HG03039 (cell line): Measurements from ENCODE around the gene MYH7.

Experiments
- ATAC-seq: cut with Tn5 transposase; IDR thresholded peaks from one replicate; pipeline ENCODE4 v1.9.1; 2021; ENCODE audit warnings: mild to moderate bottlenecking, moderate library complexity; ENCODE audit not compliant: unreplicated experiment

Gene MYH7

GRCh38 chr14:23449314-23449713 is 13.9 kb upstream of the MYH7 start:
- no peak for ATAC-seq

- no peak for ATAC-seq
Observed at GRCh38 chr14:23447361-23448350, 12.2 kb upstream of the MYH7 start.

- ATAC-seq = no peak
Observed at GRCh38 chr14:23446291-23446851, 10.9 kb upstream of the MYH7 start.

GRCh38 chr14:23445773-23446172 is 10.3 kb upstream of the MYH7 start:
- ATAC-seq = no peak

GRCh38 chr14:23444314-23444713 is 8.9 kb upstream of the MYH7 start:
- ATAC-seq = no peak

GRCh38 chr14:23443881-23444280 is 8.4 kb upstream of the MYH7 start:
- no peak for ATAC-seq

GRCh38 chr14:23443411-23443812 is 8.0 kb upstream of the MYH7 start:
- ATAC-seq = no peak

GRCh38 chr14:23442721-23443356 is 7.4 kb upstream of the MYH7 start:
- ATAC-seq = no peak

GRCh38 chr14:23441076-23441475 is 5.6 kb upstream of the MYH7 start:
- ATAC-seq = no peak

- no peak for ATAC-seq
Observed at GRCh38 chr14:23439107-23439835, 3.8 kb upstream of the MYH7 start.

GRCh38 chr14:23438101-23438971 is 2.9 kb upstream of the MYH7 start:
- ATAC-seq = no peak

- ATAC-seq = no peak
Observed at GRCh38 chr14:23437133-23438100, 2.0 kb upstream of the MYH7 start.

- ATAC-seq = no peak
Observed at GRCh38 chr14:23436327-23437132, 1.1 kb upstream of the MYH7 start.

GRCh38 chr14:23434488-23435222 is 805 bp downstream of the MYH7 start:
- no peak for ATAC-seq

- ATAC-seq = no peak
Observed at GRCh38 chr14:23433457-23433856, 2.0 kb downstream of the MYH7 start.

GRCh38 chr14:23432946-23433345 is 2.5 kb downstream of the MYH7 start:
- ATAC-seq = no peak

GRCh38 chr14:23432102-23432925 is 3.1 kb downstream of the MYH7 start:
- ATAC-seq = no peak
